Epithelial cell of proximal tubule (primary cell): ENCODE results near the gene GSG1. TPM values are rescaled to one million over a fixed set of nuclear protein-coding genes. Genes with fewer than 3 reads are reported as not detected.

ENCODE experiments used
- DNase-seq: peaks from one replicate; pipeline ENCODE4 v3.0.0-alpha.2; 2011; ENCODE audit warnings: low read depth
- H3K4me3 ChIP-seq: 2 replicates; pipeline ENCODE4 v1.5.1; 2011; ENCODE audit warnings: low read depth, mild to moderate bottlenecking, low read length
- CTCF ChIP-seq: conservative IDR thresholded peaks from 2 replicates; pipeline ENCODE4 v1.5.1; 2012; ENCODE audit warnings: low read depth, mild to moderate bottlenecking, low read length
- total RNA-seq: library from RNA; depleted of rRNA; stranded (reverse); fragments of >200 nt; gene quantifications from 2 replicates; pipeline ENCODE4 v1.2.3, GENCODE V29; 2015

Gene GSG1
- total RNA-seq, 1 donor from 2014 or later: 0.75 TPM

DNA sequence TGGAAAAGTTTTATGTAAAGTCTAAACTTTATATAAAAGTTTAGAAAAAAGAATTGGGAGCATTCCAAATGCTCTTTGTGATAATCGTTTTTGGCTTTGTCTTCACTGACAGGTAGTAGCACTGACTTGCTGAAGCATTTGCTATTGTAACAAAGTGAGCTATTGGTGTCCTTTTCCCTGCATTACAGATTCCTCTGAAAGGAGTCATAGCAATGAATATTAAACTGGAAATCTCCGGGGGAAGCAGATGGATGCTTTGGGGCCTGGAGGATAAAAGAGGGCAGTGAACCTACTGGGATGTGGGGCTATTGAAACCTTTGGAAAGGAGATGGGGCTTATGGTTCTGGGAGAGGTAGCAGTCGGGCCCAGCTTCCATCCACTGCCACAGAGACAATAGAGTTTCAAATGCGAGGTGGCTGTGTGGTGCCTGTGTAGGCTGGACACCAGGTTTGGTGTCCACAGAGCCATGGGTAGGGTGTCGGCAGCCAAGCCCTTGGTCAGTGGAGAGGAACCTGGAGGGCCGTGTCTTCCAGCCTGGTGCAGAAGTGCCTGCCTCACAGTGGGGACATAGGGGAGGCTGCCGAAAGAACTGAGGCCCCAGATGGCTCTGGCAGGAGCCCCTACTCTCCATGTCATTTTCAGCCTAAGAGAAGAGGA is 10.1 kb downstream of the GSG1 start:
- no peak for TF ChIP-seq CTCF
- no peak for DNase-seq

GRCh38 chr12:13091832-13092231 is 11.6 kb downstream of the GSG1 start:
- TF ChIP-seq CTCF: no peak
- no peak overlapping the region for H3K4me3 ChIP-seq
- no peak for DNase-seq

More for the DNA sequence above, 10.1 kb downstream of the GSG1 start:
- H3K4me3 ChIP-seq: no peak overlapping the region

DNA sequence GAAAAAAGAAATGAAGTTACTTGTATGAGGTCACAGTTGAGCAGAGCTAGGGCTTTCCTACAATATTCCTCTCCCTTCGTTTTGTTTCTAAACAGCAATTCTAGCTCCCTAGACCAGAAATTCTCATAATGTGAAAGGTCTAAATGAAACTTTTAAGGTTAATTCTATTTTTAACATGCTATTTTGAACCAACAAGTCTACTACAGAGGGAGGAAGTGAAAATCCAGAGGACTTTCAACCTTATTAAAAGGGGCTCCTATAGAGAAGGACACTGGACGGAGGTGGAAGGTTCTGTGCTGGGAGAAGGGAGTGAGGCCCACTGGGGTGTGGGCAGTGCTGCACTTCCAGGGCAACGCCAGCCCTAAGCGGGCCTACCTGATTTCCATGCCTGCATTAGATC is 13.4 kb downstream of the GSG1 start:
- no peak for DNase-seq
- no peak for TF ChIP-seq CTCF
- H3K4me3 ChIP-seq: no peak overlapping the region

DNA sequence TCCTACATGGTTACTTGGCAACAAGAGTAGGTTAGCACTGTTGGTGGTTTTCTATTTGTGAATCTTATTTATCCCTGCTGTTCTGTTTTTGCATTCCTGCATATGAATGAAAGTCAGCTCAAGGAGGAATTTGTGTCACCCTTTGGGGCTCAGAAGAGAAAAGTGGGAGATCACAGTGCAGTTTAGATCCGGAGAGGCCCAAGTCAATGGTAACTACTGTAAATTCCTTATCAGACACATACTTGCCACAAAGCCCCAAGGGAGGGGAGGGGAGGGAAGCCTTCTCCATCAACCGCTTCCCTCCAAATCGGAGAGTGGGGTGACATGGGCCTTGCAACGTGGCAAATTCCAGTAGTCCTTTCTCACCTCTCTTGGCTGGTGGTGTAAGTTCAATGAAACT is 15.0 kb downstream of the GSG1 start:
- no peak for TF ChIP-seq CTCF
- no peak for DNase-seq
- no peak overlapping the region for H3K4me3 ChIP-seq

GRCh38 chr12:13087766-13088165 is 15.7 kb downstream of the GSG1 start:
- no peak for DNase-seq
- no peak for TF ChIP-seq CTCF
- H3K4me3 ChIP-seq: no peak overlapping the region

DNA sequence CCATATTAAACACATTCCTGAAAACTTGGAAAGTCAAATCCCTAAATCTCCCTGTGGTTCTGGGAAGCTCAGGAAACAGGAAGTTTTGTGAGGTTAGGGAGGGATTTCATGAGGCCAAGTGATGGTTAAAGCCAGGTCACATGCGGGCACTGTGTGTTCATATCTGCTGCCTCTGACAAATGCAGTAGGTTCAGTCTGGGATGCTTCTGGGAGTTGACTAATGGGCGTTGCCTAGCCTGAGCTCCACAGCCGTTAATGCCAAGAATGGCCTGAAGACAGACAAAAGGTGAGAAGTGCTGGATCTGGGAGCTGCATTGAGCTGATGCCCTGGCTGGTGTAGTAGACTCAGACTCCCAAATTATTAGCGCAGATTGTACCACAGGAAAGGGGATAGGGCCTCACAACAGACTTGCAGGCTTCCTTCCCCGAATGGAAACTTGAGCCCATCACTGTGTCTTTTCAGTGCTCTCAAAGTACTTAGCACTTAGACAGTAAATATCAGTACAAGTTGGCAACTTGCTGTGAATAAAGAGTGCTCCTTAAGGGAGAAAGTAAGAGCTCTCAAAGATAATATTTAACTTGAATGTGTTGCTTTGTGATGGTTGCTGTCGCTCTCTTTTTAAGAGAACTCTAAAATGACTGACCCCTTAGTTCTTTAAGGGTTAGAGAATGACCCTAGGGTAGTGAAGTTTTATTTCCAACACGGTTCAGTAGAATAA is 17.3 kb downstream of the GSG1 start:
- no peak for TF ChIP-seq CTCF
- no peak for DNase-seq
- no peak overlapping the region for H3K4me3 ChIP-seq
